HG02642 (cell line): ENCODE measurements around the gene SYCP3.

Source experiments
- ATAC-seq: cut with Tn5 transposase; IDR thresholded peaks from one replicate; pipeline ENCODE4 v1.9.1; 2021; ENCODE audit warnings: mild to moderate bottlenecking; ENCODE audit not compliant: unreplicated experiment, poor library complexity

SYCP3 gene

GRCh38 chr12:101719566-101719965 lies 19.7 kb downstream of the SYCP3 start:
- no peak for ATAC-seq

- no peak for ATAC-seq
Measured at GRCh38 chr12:101714877-101715444, 24.3 kb downstream of the SYCP3 start.

- no peak for ATAC-seq
Measured at GRCh38 chr12:101713930-101714329, 25.3 kb downstream of the SYCP3 start.

- no peak for ATAC-seq
Measured at GRCh38 chr12:101713059-101713682, 26.1 kb downstream of the SYCP3 start.

- no peak for ATAC-seq
Measured at GRCh38 chr12:101710288-101710687, 29.0 kb downstream of the SYCP3 start.

- no peak for ATAC-seq
Measured at GRCh38 chr12:101707131-101707782, 32.0 kb downstream of the SYCP3 start.

- ATAC-seq, result no peak
Measured at GRCh38 chr12:101706403-101706802, 32.9 kb downstream of the SYCP3 start.

GRCh38 chr12:101703487-101703886 lies 35.8 kb downstream of the SYCP3 start:
- ATAC-seq, result no peak

GRCh38 chr12:101700299-101700820 lies 38.9 kb downstream of the SYCP3 start:
- ATAC-seq, result no peak

- no peak for ATAC-seq
Measured at GRCh38 chr12:101698800-101699347, 40.4 kb downstream of the SYCP3 start.

- peak; percentile 40 for ATAC-seq
Measured at GRCh38 chr12:101697930-101698799, 41.1 kb downstream of the SYCP3 start.

- peak; percentile 76 for ATAC-seq
Measured at GRCh38 chr12:101697197-101697929, 41.9 kb downstream of the SYCP3 start, which contains the start of gene CHPT1. Gene CHPT1, plus strand, starts transcription at chr12:101697640. Its CDS starts 222 bp downstream, at chr12:101697862.

GRCh38 chr12:101696251-101697196 lies 42.7 kb downstream of the SYCP3 start:
- ATAC-seq, result peak; percentile 33

GRCh38 chr12:101695706-101696105 lies 43.6 kb downstream of the SYCP3 start:
- ATAC-seq, result no peak

GRCh38 chr12:101694986-101695385 lies 44.3 kb downstream of the SYCP3 start:
- ATAC-seq, result no peak

GRCh38 chr12:101694297-101694848 lies 44.9 kb downstream of the SYCP3 start:
- ATAC-seq, result no peak

GRCh38 chr12:101691503-101692096 lies 47.7 kb downstream of the SYCP3 start:
- ATAC-seq, result no peak
